ENCODE measurements around the gene NIPBL. TPM values are rescaled to one million over a fixed set of nuclear protein-coding genes. Genes with fewer than 3 reads are reported as not detected.

The NIPBL gene
- total RNA-seq, 1 experiment from 2014 or later, result 61.3 TPM

GRCh38 chr5:36936309-36936708 is 59.7 kb downstream of the NIPBL start:
- H3T11ph ChIP-seq (ENCODE audit: low read length), result no peak overlapping the region
- no peak overlapping the region for H3K56ac ChIP-seq (ENCODE audit: insufficient read length, low read depth, low read length)
- H3K9ac ChIP-seq (ENCODE audit: extremely low read depth, insufficient read length, low read length), result no peak overlapping the region
- no peaks in the 10 kb centered on the region for H3K23me2 ChIP-seq (ENCODE audit: insufficient read length, low read depth, low read length, poor library complexity, severe bottlenecking)
- no peak overlapping the region for H4K5ac ChIP-seq (ENCODE audit: insufficient read length, low read depth, low read length)
- no peaks in the 10 kb centered on the region for H3K4me1 ChIP-seq (ENCODE audit: insufficient read depth, low read length)
- no peak overlapping the region for H2BK5ac ChIP-seq (ENCODE audit: insufficient read length, low read length)
- H2AFZ ChIP-seq (ENCODE audit: low read length), result no peak overlapping the region
- Mint-ChIP-seq H3K36me3 (ENCODE audit: insufficient read depth in 1 of 3, low read depth in 3 of 3) (no peaks in the 10 kb centered on the region; a peak in 1 of 7 replicates), H3K27me3 (ENCODE audit: low read depth) (no peaks in the 10 kb centered on the region), H3K27ac (no peak overlapping the region), H3K4me1 (peaks cover 15 to 17% of the 10 kb centered on the region in 2 experiments), H3K9me3 (no peaks in the 10 kb centered on the region), H3K4me3 (no peak overlapping the region)
- peaks cover 12% of the 10 kb centered on the region; the same call in 1 of the 2 replicates for H3K79me2 ChIP-seq (ENCODE audit: insufficient read depth, low read length)
- no peak overlapping the region for H3K4ac ChIP-seq (ENCODE audit: low read depth, low read length)
- H2BK12ac ChIP-seq (ENCODE audit: insufficient read length, low read depth, low read length), result no peak overlapping the region
- no peak overlapping the region for H2AK5ac ChIP-seq (ENCODE audit: insufficient read length, low read length)
- no peaks in the 10 kb centered on the region for H3K27me3 ChIP-seq (ENCODE audit: insufficient read depth, low read length)
- H4K8ac ChIP-seq (replicated peaks; ENCODE audit: insufficient read length, low read depth, low read length), result no peak overlapping the region
- DNase-seq, result no peak
- no peak overlapping the region for H3K18ac ChIP-seq (ENCODE audit: insufficient read length, low read depth, low read length)
- no CpG with 5 or more reads among the region's 3 CpGs for WGBS (ENCODE audit: extremely low coverage, insufficient read length, low lambda C conversion rate)
- no peak overlapping the region for H2BK120ac ChIP-seq (ENCODE audit: low read depth, low read length, poor library complexity, severe bottlenecking)
- H3K14ac ChIP-seq (ENCODE audit: insufficient read depth, low read length), result no peak overlapping the region
- H4K20me1 ChIP-seq (ENCODE audit: control insufficient read depth, insufficient read depth, insufficient read length), result no peaks in the 10 kb centered on the region
- H3K23ac ChIP-seq (ENCODE audit: insufficient read length, low read depth, low read length), result no peak overlapping the region
- H3K27ac ChIP-seq (ENCODE audit: insufficient read length, low read depth, low read length), result no peak overlapping the region
- H3K4me2 ChIP-seq (ENCODE audit: insufficient read depth, insufficient read length, low read length), result no peak overlapping the region
- peaks cover 3% of the 10 kb centered on the region for H3K79me1 ChIP-seq (ENCODE audit: insufficient read depth, low read depth, low read length, poor library complexity, severe bottlenecking)
- H2BK20ac ChIP-seq (ENCODE audit: low read depth, low read length, poor library complexity, severe bottlenecking), result no peak overlapping the region
- H3K9me3 ChIP-seq (ENCODE audit: control insufficient read depth, low read depth, low read length), result no peaks in the 10 kb centered on the region
- TF ChIP-seq CTCF (conservative IDR thresholded peaks at IDR 0.05), result no peak
- H4K91ac ChIP-seq (ENCODE audit: insufficient read length, low read depth, low read length), result no peak overlapping the region
- H2BK15ac ChIP-seq (ENCODE audit: low read depth, low read length), result no peak overlapping the region

Data from H9 (cell line).